Stimulated activated CD4-positive, alpha-beta T cell treated with anti-CD3 and anti-CD28 coated beads, Interleukin-1b, Interleukin-23, amount 100 ng/mL, for 1 hour (primary cell): ENCODE results near the gene TOX4.
"Not testable (repeated sequence)": the region's sequence is repeated elsewhere in the genome, so short reads cannot be mapped to it uniquely, and the experiment has no call there.

Source experiments
- DNase-seq, 2 donors: peaks; one replicate each; pipeline ENCODE4 v3.0.0-alpha.2; 2020; ENCODE audit warnings: low read depth in 2 of 2

Gene TOX4

GRCh38 chr14:21534576-21534975 is 57.6 kb downstream of the TOX4 start:
- DNase-seq, result no peak

GRCh38 chr14:21535545-21536417 is 58.8 kb downstream of the TOX4 start:
- no peak for DNase-seq

DNA sequence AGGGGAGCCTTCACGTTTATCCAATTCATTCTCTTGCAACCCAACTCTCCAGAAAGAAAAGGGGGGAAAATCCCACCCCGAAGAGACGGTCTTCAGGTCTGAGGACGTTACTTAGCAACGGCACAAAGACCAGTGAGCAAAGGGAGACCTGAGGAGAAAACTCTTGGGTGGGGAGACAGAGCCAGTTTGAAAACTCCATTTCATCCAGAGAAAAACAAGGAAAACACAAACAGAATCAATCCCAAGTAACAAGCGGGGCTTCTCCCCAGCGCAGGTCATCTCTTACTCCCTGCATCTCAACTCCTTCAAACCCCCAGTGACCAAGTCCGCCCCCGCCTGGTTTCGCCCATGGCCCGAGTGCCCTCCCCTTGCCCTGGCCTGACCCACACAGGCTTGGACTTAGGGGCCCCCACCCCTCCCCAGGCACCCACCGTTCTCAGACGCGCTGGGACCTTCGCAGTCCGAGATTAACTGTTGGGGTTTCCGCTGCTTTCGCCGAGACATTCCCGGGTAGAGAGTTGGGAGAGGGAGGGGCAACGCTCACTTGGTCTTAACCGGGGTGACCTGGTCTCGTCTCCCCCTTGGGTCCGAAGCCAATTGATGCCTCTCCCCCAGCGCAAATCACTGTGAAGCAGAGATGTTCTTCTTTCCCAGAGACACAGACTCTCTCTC is 59.6 kb downstream of the TOX4 start:
- no peak for DNase-seq

GRCh38 chr14:21537090-21537424 is 60.1 kb downstream of the TOX4 start:
- DNase-seq, result no peak

DNA sequence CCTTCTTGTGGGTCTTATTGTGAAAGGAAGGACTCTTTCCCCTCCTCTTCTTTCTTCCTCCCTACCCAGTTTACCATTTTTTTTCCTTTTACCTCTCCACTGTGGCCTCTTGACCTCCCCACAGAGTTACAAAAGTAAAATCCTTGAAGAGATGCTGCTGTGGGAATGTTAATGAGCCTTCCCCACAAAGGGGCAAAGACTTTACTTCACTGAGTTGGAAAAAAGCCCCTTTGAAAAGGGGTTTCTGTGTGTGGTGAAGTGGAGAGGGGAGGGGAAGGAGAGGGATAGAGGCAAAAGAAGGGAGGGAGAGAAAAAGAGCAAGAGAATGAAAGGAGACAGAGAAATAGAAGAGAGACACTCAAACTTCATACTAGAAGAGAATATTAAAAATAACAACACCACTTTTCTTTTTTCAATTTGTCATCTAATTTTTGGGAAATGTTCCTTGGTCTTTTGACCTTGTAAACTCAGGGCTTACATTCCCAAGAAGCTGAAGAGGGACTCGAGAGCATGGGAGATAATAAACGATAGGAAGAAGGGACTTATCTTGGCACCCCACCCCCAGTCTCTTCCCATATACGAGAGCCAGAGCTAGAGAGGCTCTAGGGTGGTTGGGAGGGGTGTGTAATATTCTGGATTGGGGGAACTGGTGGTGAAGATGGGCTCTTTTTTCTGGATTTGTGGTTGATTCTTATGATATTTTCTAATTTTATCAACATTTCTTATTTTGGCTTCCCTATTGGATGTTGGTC is 62.4 kb downstream of the TOX4 start:
- DNase-seq, result no peak

DNA sequence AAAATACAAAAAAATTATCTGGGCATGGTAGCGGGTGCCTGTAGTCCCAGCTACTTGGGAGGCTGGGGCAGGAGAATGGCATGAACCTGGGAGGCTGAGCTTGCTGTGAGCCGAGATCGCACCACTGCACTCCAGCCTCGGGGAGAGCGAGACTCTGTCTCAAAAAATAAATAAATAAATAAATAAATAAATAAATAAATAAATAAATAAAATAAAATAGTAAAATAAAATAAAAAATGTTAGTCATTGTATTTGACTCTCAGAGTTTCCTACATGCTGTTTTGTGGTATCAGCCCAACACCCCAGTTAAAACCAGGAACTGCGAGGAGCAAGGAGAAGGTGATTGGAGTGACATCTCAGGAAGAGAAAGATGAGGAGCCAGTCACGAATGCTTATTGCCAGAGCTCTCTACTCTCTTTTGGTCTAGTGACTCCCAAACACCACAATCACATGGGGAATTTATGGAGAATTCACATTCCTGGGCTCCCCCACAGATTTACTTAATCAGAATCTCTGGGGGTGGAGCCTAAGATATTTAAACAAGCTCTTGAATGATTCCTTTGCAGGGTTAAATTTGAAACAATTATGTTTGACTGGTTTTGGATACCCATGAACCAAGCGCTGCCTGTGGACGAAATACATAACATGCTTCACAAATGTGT is 64.5 kb downstream of the TOX4 start:
- DNase-seq, result no peak

DNA sequence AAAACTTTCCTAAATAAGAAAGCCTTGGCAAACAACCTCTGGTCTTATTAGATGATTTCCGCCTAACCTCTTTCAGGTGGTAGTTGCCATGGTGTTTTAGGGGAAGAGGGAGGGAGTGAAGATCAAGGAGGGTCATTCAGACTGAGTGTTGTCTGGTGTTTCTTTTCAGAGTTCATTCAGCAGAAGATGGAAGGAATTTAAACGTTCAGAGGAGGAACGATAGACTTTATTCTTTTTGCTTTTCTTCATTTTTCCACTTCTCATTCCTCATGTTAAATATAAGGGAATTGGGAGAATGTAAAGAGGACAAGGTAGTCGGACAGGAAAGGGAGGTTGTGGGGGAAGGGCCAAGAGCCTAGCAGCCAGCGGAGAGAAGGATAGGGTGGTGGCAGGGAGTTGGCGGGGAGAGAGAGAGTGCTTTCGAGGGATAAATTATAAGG is 66.5 kb downstream of the TOX4 start:
- no peak for DNase-seq

- DNase-seq, result no peak
Observed at GRCh38 chr14:21543963-21544362, 67.0 kb downstream of the TOX4 start.

- not testable (repeated sequence) for DNase-seq
Observed at GRCh38 chr14:21544588-21544987, 67.6 kb downstream of the TOX4 start.
